HT1080 (cell line): Measurements from ENCODE around the gene FERMT1. TPM values are rescaled to one million over a fixed set of nuclear protein-coding genes. Genes with fewer than 3 reads are reported as not detected.

ENCODE experiments used
- DNase-seq: peaks from one replicate; pipeline ENCODE4 v3.0.0-alpha.2; 2015; ENCODE audit warnings: low read depth
- polyA plus RNA-seq, 2 experiments: library from polyadenylated mRNA; depleted of rRNA; stranded (reverse); fragments of >200 nt; gene quantifications; 2 replicates each; pipeline ENCODE4 v1.2.3, GENCODE V29; 2015
- total RNA-seq: library from RNA; depleted of rRNA; stranded (reverse); fragments of >200 nt; shearing (Covaris generic); gene quantifications from 2 replicates; pipeline ENCODE4 v1.2.3, GENCODE V29; 2014; rRNA removed

Gene FERMT1
- 17.0 and 22.4 TPM in 2 replicates for total RNA-seq
- polyA plus RNA-seq (2015; cell fraction: cytosol; rRNA removed), result 17.8 and 20.8 TPM in 2 replicates
- polyA plus RNA-seq (2015; cell fraction: nucleus; rRNA removed), result 15.3 and 15.7 TPM in 2 replicates

GRCh38 chr20:6122873-6123648 lies at the start of gene FERMT1:
FERMT1 (minus strand) TSS chr20:6123030; CDS start chr20:6119554, 3,476 bp downstream.
- peak; percentile 83 for DNase-seq

GRCh38 chr20:6169251-6169650 lies 46.4 kb upstream of the FERMT1 start:
- DNase-seq, result peak; percentile 20

GRCh38 chr20:6168204-6168603 lies 45.4 kb upstream of the FERMT1 start:
- DNase-seq, result no peak

GRCh38 chr20:6165346-6165745 lies 42.5 kb upstream of the FERMT1 start:
- DNase-seq, result no peak

GRCh38 chr20:6164421-6165341 lies 41.9 kb upstream of the FERMT1 start:
- no peak for DNase-seq

- DNase-seq, result no peak
Measured at GRCh38 chr20:6160736-6161135, 37.9 kb upstream of the FERMT1 start.

- DNase-seq, result peak; percentile 11
Measured at GRCh38 chr20:6157345-6157744, 34.5 kb upstream of the FERMT1 start.

GRCh38 chr20:6152777-6153176 lies 29.9 kb upstream of the FERMT1 start:
- DNase-seq, result no peak

GRCh38 chr20:6148073-6148472 lies 25.2 kb upstream of the FERMT1 start:
- DNase-seq, result no peak

- peak; percentile 28 for DNase-seq
Measured at GRCh38 chr20:6142348-6142993, 19.6 kb upstream of the FERMT1 start.

GRCh38 chr20:6140947-6141346 lies 18.1 kb upstream of the FERMT1 start:
- peak; percentile 56 for DNase-seq

- DNase-seq, result no peak
Measured at GRCh38 chr20:6135347-6135746, 12.5 kb upstream of the FERMT1 start.

GRCh38 chr20:6134592-6134991 lies 11.8 kb upstream of the FERMT1 start:
- DNase-seq, result no peak

- DNase-seq, result no peak
Measured at GRCh38 chr20:6130045-6130444, 7.2 kb upstream of the FERMT1 start.

- DNase-seq, result no peak
Measured at GRCh38 chr20:6127825-6128224, 5.0 kb upstream of the FERMT1 start.

GRCh38 chr20:6126846-6127245 lies 4.0 kb upstream of the FERMT1 start:
- no peak for DNase-seq

GRCh38 chr20:6123649-6124014 lies 802 bp upstream of the FERMT1 start:
- no peak for DNase-seq

- peak; percentile 15 for DNase-seq
Measured at GRCh38 chr20:6122111-6122872, 538 bp downstream of the FERMT1 start.

- no peak for DNase-seq
Measured at GRCh38 chr20:6121504-6121903, 1.3 kb downstream of the FERMT1 start.

GRCh38 chr20:6120491-6120988 lies 2.3 kb downstream of the FERMT1 start:
- no peak for DNase-seq

- no peak for DNase-seq
Measured at GRCh38 chr20:6116758-6117157, 6.1 kb downstream of the FERMT1 start.
